ENCODE data around the gene ARHGEF4. TPM values are rescaled to one million over a fixed set of nuclear protein-coding genes. Genes with fewer than 3 reads are reported as not detected.

The ARHGEF4 gene
- total RNA-seq, 2 donors from 2014 or later, result 2.8 to 6.5 TPM

DNA sequence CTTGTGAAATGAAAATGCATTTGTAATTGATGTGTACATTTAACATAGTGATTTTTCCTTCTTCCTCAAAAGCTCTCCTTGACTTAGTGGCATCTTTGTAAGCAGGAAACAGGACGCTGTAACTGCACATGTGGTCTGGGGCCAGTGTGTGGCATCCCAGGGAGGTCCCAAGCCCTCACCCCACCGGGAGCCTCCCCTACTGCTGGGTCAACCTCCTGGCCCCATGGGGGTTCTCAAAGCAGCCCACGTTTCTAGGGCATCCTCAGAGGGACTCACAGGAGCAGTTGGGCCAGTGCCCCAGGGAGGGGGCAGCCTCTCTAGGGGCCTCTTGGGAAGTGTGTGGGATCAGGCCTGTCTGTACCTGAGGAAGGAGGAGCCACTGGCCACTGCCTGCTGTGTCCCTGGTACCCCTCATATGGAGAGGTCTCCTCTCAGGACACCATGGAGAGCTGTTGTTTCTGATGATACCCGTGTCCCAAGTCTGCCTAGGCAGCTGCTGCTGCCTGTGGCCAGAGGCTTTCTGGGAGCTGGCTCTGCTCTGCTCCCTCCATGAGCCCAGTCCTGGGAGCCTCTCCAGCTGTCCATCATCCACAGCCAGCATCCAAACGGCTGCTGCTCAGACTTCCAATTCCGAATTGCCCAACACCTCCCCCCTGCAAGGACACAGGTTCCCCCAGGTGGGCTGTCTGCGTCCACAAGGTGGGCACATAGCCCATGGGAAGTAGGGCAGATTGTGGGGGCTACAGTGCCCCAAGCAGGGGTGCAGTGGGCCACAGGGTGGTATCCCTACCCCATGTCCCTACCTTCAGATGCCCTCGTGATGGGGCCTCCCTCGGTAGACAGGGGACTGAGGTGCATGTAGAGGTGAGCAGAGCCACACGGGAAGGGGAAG is 13.4 kb downstream of the ARHGEF4 start:
- Histone ChIP-seq H3K27me3 (replicated peaks; ENCODE audit: insufficient read depth) (no peaks in the 10 kb centered on the region), H3K36me3 (no peaks in the 10 kb centered on the region), H3K4me1 (ENCODE audit: control insufficient read depth in 1 of 2, low read depth in 2 of 2) (no peaks in the 10 kb centered on the region), H3K4me3 (no peak overlapping the region), H3K27ac (no peak overlapping the region), H3K9me3 (no peaks in the 10 kb centered on the region)
- ATAC-seq (ENCODE audit: insufficient number of reproducible peaks, low FRiP score, low read depth) (no peak), DNase-seq (ENCODE audit: low spot score) (no peak)
- no peak for TF ChIP-seq CTCF (IDR thresholded peaks at IDR 0.05)

GRCh38 chr2:130850788-130851623 is 14.3 kb downstream of the ARHGEF4 start:
- Histone ChIP-seq H3K9me3 (no peaks in the 10 kb centered on the region), H3K27me3 (replicated peaks; ENCODE audit: insufficient read depth) (no peaks in the 10 kb centered on the region), H3K27ac (no peak overlapping the region), H3K4me1 (ENCODE audit: control insufficient read depth in 1 of 2, low read depth in 2 of 2) (no peaks in the 10 kb centered on the region), H3K36me3 (no peaks in the 10 kb centered on the region), H3K4me3 (no peak overlapping the region)
- no peak for DNase-seq (ENCODE audit: low spot score)
- no peak for TF ChIP-seq CTCF (IDR thresholded peaks at IDR 0.05)
- no peak for ATAC-seq (ENCODE audit: insufficient number of reproducible peaks, low FRiP score, low read depth)

GRCh38 chr2:130851624-130852382 is 15.1 kb downstream of the ARHGEF4 start:
- no peaks in the 10 kb centered on the region for H3K4me1 ChIP-seq (ENCODE audit: control insufficient read depth in 1 of 2, low read depth in 2 of 2)
- H3K27me3 ChIP-seq (replicated peaks; ENCODE audit: insufficient read depth), result no peaks in the 10 kb centered on the region
- H3K9me3 ChIP-seq, result no peaks in the 10 kb centered on the region
- no peak for ATAC-seq (ENCODE audit: insufficient number of reproducible peaks, low FRiP score, low read depth)
- no peak overlapping the region for H3K4me3 ChIP-seq
- TF ChIP-seq CTCF (IDR thresholded peaks at IDR 0.05), result no peak
- no peaks in the 10 kb centered on the region for H3K36me3 ChIP-seq
- no peak overlapping the region for H3K27ac ChIP-seq
- DNase-seq (ENCODE audit: low spot score), result no peak

GRCh38 chr2:130852521-130853115 is 15.9 kb downstream of the ARHGEF4 start:
- Histone ChIP-seq H3K27ac (no peak overlapping the region), H3K27me3 (replicated peaks; ENCODE audit: insufficient read depth) (no peaks in the 10 kb centered on the region), H3K36me3 (no peaks in the 10 kb centered on the region), H3K9me3 (no peaks in the 10 kb centered on the region), H3K4me1 (ENCODE audit: control insufficient read depth in 1 of 2, low read depth in 2 of 2) (no peaks in the 10 kb centered on the region), H3K4me3 (no peak overlapping the region)
- TF ChIP-seq CTCF (IDR thresholded peaks at IDR 0.05), result no peak
- ATAC-seq (ENCODE audit: insufficient number of reproducible peaks, low FRiP score, low read depth) (no peak), DNase-seq (ENCODE audit: low spot score) (no peak)

Data from thoracic aorta (tissue), 2 donors.